ENCODE measurements around the gene RGL1.

DNA sequence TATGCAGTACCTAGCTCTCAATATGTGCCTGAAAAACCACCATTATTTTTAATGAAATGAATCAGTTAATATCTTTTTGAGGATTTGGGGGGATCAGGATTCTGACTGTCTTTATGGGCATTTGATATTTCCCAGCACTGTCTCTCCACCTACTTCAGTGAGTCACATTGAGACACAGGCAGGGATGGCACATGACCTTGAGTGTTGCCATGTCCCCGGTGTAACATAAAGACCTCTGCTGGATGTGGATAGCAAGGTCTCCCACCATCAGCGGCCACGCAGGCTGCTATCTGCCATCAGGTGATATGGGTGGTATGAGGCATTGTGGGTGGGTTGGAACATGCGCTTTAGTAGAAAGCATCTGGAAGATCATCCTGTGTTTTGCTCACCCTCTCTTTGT, 103.2 kb downstream of the RGL1 start:
- TF ChIP-seq, protein P1, sequence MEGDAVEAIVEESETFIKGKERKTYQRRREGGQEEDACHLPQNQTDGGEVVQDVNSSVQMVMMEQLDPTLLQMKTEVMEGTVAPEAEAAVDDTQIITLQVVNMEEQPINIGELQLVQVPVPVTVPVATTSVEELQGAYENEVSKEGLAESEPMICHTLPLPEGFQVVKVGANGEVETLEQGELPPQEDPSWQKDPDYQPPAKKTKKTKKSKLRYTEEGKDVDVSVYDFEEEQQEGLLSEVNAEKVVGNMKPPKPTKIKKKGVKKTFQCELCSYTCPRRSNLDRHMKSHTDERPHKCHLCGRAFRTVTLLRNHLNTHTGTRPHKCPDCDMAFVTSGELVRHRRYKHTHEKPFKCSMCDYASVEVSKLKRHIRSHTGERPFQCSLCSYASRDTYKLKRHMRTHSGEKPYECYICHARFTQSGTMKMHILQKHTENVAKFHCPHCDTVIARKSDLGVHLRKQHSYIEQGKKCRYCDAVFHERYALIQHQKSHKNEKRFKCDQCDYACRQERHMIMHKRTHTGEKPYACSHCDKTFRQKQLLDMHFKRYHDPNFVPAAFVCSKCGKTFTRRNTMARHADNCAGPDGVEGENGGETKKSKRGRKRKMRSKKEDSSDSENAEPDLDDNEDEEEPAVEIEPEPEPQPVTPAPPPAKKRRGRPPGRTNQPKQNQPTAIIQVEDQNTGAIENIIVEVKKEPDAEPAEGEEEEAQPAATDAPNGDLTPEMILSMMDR (IDR thresholded peaks at IDR 0.05), result no peak
- no peak for TF ChIP-seq POLR2AphosphoS5 (IDR thresholded peaks at IDR 0.05; ENCODE audit: low read depth, low read length)
- TF ChIP-seq, protein P2, sequence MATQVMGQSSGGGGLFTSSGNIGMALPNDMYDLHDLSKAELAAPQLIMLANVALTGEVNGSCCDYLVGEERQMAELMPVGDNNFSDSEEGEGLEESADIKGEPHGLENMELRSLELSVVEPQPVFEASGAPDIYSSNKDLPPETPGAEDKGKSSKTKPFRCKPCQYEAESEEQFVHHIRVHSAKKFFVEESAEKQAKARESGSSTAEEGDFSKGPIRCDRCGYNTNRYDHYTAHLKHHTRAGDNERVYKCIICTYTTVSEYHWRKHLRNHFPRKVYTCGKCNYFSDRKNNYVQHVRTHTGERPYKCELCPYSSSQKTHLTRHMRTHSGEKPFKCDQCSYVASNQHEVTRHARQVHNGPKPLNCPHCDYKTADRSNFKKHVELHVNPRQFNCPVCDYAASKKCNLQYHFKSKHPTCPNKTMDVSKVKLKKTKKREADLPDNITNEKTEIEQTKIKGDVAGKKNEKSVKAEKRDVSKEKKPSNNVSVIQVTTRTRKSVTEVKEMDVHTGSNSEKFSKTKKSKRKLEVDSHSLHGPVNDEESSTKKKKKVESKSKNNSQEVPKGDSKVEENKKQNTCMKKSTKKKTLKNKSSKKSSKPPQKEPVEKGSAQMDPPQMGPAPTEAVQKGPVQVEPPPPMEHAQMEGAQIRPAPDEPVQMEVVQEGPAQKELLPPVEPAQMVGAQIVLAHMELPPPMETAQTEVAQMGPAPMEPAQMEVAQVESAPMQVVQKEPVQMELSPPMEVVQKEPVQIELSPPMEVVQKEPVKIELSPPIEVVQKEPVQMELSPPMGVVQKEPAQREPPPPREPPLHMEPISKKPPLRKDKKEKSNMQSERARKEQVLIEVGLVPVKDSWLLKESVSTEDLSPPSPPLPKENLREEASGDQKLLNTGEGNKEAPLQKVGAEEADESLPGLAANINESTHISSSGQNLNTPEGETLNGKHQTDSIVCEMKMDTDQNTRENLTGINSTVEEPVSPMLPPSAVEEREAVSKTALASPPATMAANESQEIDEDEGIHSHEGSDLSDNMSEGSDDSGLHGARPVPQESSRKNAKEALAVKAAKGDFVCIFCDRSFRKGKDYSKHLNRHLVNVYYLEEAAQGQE (IDR thresholded peaks at IDR 0.05; ENCODE audit: insufficient read depth in 1 of 2, low read depth in 2 of 2, low read length in 1 of 2), result no peak
